Left ventricle myocardium inferior (tissue), 1 donor: ENCODE measurements around the gene C6orf118. TPM values are rescaled to one million over a fixed set of nuclear protein-coding genes. Genes with fewer than 3 reads are reported as not detected.

Experiments used
- DNase-seq: peaks from one replicate; pipeline ENCODE4 v3.0.0-alpha.2; 2020
- H3K27ac ChIP-seq: fragments of 200-600 bp; replicated peaks from 2 replicates; pipeline ENCODE4 v1.8.0; 2021
- H3K27me3 ChIP-seq: fragments of 200-600 bp; 2 replicates; pipeline ENCODE4 v1.8.0; 2021; ENCODE audit warnings: low read depth
- H3K36me3 ChIP-seq: fragments of 200-600 bp; 2 replicates; pipeline ENCODE4 v1.8.0; 2021
- H3K4me1 ChIP-seq: fragments of 200-600 bp; 2 replicates; pipeline ENCODE4 v1.8.0; 2021
- H3K4me3 ChIP-seq: fragments of 200-600 bp; 2 replicates; pipeline ENCODE4 v1.8.0; 2021; ENCODE audit warnings: mild to moderate bottlenecking, moderate library complexity
- H3K9me3 ChIP-seq: fragments of 200-600 bp; replicated peaks from 2 replicates; pipeline ENCODE4 v1.8.0; 2021
- CTCF ChIP-seq: fragments of 200-600 bp; IDR thresholded peaks from 2 replicates; pipeline ENCODE4 v1.8.0; 2021; ENCODE audit warnings: antibody characterized with exemption, mild to moderate bottlenecking, borderline replicate concordance
- intact Hi-C: fragments of 100-400 bp; cut with micrococcal nuclease; formaldehyde crosslinking; loops from one replicate; pipeline ENCODE4 v1.11.0; 2022
- total RNA-seq: library from RNA; stranded (reverse); fragmentation: NEBNext Ultra II Directional; extraction: Animal tissue kit (Norgen Biotek cat#: 25700); gene quantifications from one replicate; pipeline ENCODE4 v1.2.1, GENCODE V29; 2021
- donor health status: DM: no; HTN: yes; CAD: no; lungs with severe emphysema.

C6orf118 gene
- total RNA-seq, 1 donor from 2014 or later, result not detected

DNA sequence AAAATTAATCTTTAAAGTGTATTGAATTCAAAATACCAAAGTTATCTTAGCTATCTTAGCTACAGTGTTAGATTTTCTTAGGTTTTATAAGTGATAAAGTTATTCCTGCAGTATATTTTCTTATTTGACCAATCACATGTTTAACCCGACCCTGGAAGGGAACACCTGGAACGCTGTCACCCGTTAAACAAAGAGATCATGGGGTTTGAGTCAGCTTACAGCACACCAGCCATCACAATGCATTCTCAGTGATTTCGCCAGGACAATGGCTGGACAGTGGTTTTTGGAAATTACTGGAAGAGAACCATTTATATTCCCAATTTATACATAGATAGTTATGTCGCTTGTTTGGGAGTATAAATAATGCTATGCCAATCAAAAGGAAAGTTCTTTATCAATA lies 10.5 kb downstream of the C6orf118 start:
- no peak for TF ChIP-seq CTCF
- Histone ChIP-seq H3K27me3 (peaks cover 13% of the 10 kb centered on the region), H3K4me1 (no peaks in the 10 kb centered on the region), H3K36me3 (no peaks in the 10 kb centered on the region), H3K9me3 (no peaks in the 10 kb centered on the region), H3K27ac (no peak overlapping the region), H3K4me3 (no peak overlapping the region)
- no peak for DNase-seq
- intact Hi-C loops, result no loop called here

DNA sequence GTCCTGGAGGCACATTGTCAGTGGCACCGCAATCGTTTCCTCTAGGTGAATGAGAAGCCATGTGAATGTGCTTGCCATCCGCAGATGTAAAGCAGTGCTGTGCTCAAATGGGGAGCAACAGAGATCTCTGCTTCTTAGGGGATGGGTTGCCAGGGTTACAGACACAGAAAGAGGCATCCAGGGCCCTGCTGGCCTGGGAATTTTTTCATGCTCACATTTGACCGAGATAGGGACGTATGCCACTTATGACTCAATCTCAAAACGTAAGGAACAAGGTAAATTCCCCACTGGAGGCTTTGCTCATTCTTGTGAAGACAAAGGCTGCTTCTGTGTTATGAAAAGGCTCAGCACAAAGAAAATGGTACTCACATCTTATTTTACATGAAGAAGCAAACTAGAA lies 11.0 kb downstream of the C6orf118 start:
- no peaks in the 10 kb centered on the region for H3K36me3 ChIP-seq
- no peak for TF ChIP-seq CTCF
- DNase-seq, result no peak
- H3K27ac ChIP-seq, result no peak overlapping the region
- H3K9me3 ChIP-seq, result no peaks in the 10 kb centered on the region
- peaks cover 13% of the 10 kb centered on the region for H3K27me3 ChIP-seq
- intact Hi-C loops, result no loop called here
- no peak overlapping the region for H3K4me3 ChIP-seq
- H3K4me1 ChIP-seq, result no peaks in the 10 kb centered on the region

GRCh38 chr6:165292657-165293056 lies 16.7 kb downstream of the C6orf118 start:
- no peaks in the 10 kb centered on the region for H3K4me1 ChIP-seq
- intact Hi-C loops, result no loop called here
- no peak for TF ChIP-seq CTCF

GRCh38 chr6:165274611-165275010 lies 34.8 kb downstream of the C6orf118 start:
- no peak for TF ChIP-seq CTCF
- intact Hi-C loops, result no loop called here
- no peaks in the 10 kb centered on the region for H3K9me3 ChIP-seq
- H3K4me3 ChIP-seq, result no peak overlapping the region
- DNase-seq, result no peak
- no peaks in the 10 kb centered on the region for H3K4me1 ChIP-seq
- no peak overlapping the region for H3K27ac ChIP-seq
- peaks cover 35% of the 10 kb centered on the region for H3K27me3 ChIP-seq
- H3K36me3 ChIP-seq, result no peaks in the 10 kb centered on the region

More at GRCh38 chr6:165292657-165293056, 16.7 kb downstream of the C6orf118 start:
- Histone ChIP-seq H3K27me3 (no peaks in the 10 kb centered on the region), H3K9me3 (peaks cover 12% of the 10 kb centered on the region), H3K4me3 (no peak overlapping the region), H3K27ac (no peak overlapping the region), H3K36me3 (no peaks in the 10 kb centered on the region)
- DNase-seq, result no peak

GRCh38 chr6:165272585-165272984 lies 36.8 kb downstream of the C6orf118 start:
- Histone ChIP-seq H3K36me3 (no peaks in the 10 kb centered on the region), H3K4me3 (no peak overlapping the region), H3K4me1 (no peaks in the 10 kb centered on the region), H3K9me3 (no peaks in the 10 kb centered on the region), H3K27ac (no peak overlapping the region), H3K27me3 (peaks cover 23% of the 10 kb centered on the region)
- no peak for TF ChIP-seq CTCF
- intact Hi-C loops, result no loop called here
- DNase-seq, result no peak

- Histone ChIP-seq H3K9me3 (no peaks in the 10 kb centered on the region), H3K4me1 (no peaks in the 10 kb centered on the region), H3K27ac (no peak overlapping the region), H3K27me3 (peaks cover 18% of the 10 kb centered on the region), H3K36me3 (no peaks in the 10 kb centered on the region), H3K4me3 (no peak overlapping the region)
- intact Hi-C loops, result no loop called here
- no peak for DNase-seq
- no peak for TF ChIP-seq CTCF
These were observed 40.4 kb downstream of the C6orf118 start for GRCh38 chr6:165268987-165269386.
